ENCODE results near the gene GON4L.
A peak's percentile ranks its signal among the peaks of the same experiment; 100 is the strongest.
"Not testable (repeated sequence)": the region's sequence is repeated elsewhere in the genome, so short reads cannot be mapped to it uniquely, and the experiment has no call there.

The GON4L gene

DNA sequence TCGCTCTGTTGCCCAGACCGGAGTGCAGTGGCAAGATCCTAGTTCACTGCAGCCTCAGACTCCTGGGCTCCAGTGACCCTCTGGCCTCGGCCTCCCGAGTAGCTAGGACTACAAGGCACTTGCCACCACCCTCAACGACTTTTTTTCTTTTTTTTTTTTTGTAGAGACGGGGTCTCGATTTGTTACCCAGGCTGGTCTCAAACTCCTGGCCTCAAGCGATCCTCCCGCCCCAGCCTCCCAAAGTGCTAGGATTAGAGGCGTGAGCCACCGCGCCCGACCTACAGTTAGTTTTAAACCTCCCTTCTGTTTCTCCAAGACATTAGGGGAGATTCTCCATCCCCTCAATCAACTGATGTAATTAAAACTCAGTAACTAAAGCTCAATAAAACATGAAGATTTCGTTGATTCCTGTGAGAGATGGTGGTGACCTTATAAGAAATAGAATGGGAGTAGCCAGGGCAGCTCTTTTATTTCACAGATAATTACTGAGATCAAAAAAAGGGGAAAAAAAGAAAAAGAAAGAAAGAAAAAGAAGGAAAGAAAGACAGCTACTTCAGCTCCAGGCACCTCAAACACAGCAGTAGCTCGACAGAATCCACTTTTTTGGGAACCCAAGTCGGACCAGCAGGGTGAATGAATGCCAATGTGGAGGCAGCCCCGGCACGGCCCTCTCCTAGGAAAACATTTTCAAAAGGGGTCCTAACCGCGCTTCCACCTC lies 598 bp downstream of the GON4L start:
- no peak for DNase-seq (ENCODE audit: low read depth, low spot score)
- H3K4me1 ChIP-seq (ENCODE audit: control insufficient read depth, insufficient read depth, low read length): no peaks in the 10 kb centered on the region
- H3K9me3 ChIP-seq (ENCODE audit: control insufficient read depth, insufficient read depth, low read length): no peaks in the 10 kb centered on the region
- peak overlapping the region; percentile 77 for H3K4me3 ChIP-seq (ENCODE audit: low read length)
- H3K27ac ChIP-seq (ENCODE audit: low read length): no peak overlapping the region
- peaks cover 7% of the 10 kb centered on the region; the same call in 1 of the 2 replicates for H3K36me3 ChIP-seq (ENCODE audit: control insufficient read depth, insufficient read depth, low read length)
- H3K27me3 ChIP-seq (ENCODE audit: control insufficient read depth, insufficient read depth, low read length): no peaks in the 10 kb centered on the region
- WGBS (ENCODE audit: insufficient coverage, insufficient read length): no CpG with 5 or more reads among the region's 20 CpGs

DNA sequence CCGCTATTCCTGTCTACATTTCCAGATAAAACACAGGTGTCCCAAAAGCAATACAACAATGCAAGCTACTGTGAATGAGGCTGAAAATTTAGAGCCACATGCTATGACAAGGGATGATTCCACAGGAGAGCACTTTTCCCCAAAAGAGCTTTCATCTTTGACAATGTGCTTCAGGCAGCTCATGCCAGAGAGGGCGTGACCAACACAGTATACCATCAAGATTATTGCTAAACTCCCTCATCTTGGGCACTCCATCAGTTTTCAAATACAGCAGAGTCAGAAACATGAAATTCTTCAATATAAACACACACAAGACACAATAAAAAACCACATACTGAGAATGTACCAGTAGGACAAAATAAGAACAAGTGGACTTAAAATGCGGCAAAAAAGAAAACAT lies 6.7 kb downstream of the GON4L start:
- WGBS (ENCODE audit: insufficient coverage, insufficient read length): no CpG with 5 or more reads among the region's 3 CpGs
- H3K36me3 ChIP-seq (ENCODE audit: control insufficient read depth, insufficient read depth, low read length): peaks cover 13% of the 10 kb centered on the region

DNA sequence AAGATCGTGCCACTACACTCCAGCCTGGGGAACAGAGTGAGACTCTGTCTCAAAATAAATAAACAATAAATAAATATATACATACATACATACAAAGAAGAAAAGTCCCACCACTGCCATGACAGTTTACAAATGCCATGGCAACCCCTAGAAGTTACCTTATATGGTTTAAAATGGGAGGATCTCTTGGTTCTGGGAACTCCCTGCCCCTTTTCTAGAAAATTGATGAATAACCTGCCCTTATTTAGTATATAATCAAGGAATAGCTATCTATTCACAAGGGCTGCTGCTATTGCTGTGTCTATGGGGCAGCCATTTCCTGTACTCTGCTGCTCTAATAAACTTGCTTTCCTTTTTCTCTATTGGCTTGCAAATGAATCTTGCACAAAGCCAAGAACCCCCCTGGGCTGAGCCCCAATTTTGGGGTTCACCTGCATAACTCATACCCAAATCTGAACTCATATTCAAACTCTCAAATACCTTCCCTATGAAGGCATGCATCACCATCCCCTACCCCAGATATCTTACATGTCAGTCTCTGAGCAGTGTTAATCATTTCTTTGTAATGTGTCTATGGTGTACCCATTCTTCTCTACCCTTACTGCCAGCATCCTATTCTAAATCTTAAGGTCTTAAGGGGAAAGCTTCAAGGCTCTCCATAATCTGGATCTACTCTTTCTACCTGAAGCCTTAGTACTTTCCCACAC lies 9.0 kb downstream of the GON4L start:
- Histone ChIP-seq H3K4me3 (ENCODE audit: low read length) (no peak overlapping the region), H3K9me3 (ENCODE audit: control insufficient read depth, insufficient read depth, low read length) (no peaks in the 10 kb centered on the region), H3K27ac (ENCODE audit: low read length) (no peak overlapping the region), H3K36me3 (ENCODE audit: control insufficient read depth, insufficient read depth, low read length) (peaks cover 11% of the 10 kb centered on the region), H3K4me1 (ENCODE audit: control insufficient read depth, insufficient read depth, low read length) (no peaks in the 10 kb centered on the region), H3K27me3 (ENCODE audit: control insufficient read depth, insufficient read depth, low read length) (no peaks in the 10 kb centered on the region)
- WGBS (ENCODE audit: insufficient coverage, insufficient read length): no CpG with 5 or more reads among the region's 1 CpG
- DNase-seq (ENCODE audit: low read depth, low spot score): no peak

More for the DNA sequence above, 6.7 kb downstream of the GON4L start:
- H3K4me1 ChIP-seq (ENCODE audit: control insufficient read depth, insufficient read depth, low read length): no peaks in the 10 kb centered on the region
- H3K27ac ChIP-seq (ENCODE audit: low read length): no peak overlapping the region
- no peaks in the 10 kb centered on the region for H3K9me3 ChIP-seq (ENCODE audit: control insufficient read depth, insufficient read depth, low read length)
- no peak for DNase-seq (ENCODE audit: low read depth, low spot score)
- no peak overlapping the region for H3K4me3 ChIP-seq (ENCODE audit: low read length)
- H3K27me3 ChIP-seq (ENCODE audit: control insufficient read depth, insufficient read depth, low read length): no peaks in the 10 kb centered on the region

DNA sequence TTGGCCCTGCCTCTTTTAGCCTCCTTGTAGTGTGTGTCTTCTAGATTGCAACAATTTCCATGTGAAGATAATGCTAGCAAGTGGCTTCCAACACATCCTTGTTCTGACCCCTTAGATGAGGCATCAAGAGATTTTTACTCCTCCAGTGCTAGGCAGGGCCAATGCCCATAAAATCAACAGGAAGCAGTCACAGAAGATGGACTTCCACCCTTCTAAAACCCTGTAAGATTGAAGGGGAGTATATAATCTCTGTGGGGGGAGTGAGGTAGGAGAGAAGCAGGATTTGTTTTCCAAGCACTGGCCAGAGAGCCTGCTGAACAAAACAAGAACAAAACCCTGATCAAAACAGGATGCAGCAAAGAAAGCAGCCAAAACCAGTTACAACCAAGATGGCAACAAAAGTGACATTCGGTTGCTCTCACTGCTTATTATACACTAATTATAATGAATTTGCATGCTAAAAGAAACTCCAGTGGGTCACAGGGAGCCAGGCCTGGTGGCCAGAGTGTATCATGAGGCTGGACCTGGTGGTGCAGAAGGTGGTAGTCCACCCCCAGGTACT lies 12.1 kb downstream of the GON4L start:
- Histone ChIP-seq H3K27me3 (ENCODE audit: control insufficient read depth, insufficient read depth, low read length) (no peaks in the 10 kb centered on the region), H3K4me1 (ENCODE audit: control insufficient read depth, insufficient read depth, low read length) (no peaks in the 10 kb centered on the region), H3K9me3 (ENCODE audit: control insufficient read depth, insufficient read depth, low read length) (no peaks in the 10 kb centered on the region), H3K27ac (ENCODE audit: low read length) (no peak overlapping the region), H3K4me3 (ENCODE audit: low read length) (no peak overlapping the region), H3K36me3 (ENCODE audit: control insufficient read depth, insufficient read depth, low read length) (peaks cover 6% of the 10 kb centered on the region; the same call in 1 of the 2 replicates)
- DNase-seq (ENCODE audit: low read depth, low spot score): no peak
- no CpG with 5 or more reads among the region's 1 CpG for WGBS (ENCODE audit: insufficient coverage, insufficient read length)

DNA sequence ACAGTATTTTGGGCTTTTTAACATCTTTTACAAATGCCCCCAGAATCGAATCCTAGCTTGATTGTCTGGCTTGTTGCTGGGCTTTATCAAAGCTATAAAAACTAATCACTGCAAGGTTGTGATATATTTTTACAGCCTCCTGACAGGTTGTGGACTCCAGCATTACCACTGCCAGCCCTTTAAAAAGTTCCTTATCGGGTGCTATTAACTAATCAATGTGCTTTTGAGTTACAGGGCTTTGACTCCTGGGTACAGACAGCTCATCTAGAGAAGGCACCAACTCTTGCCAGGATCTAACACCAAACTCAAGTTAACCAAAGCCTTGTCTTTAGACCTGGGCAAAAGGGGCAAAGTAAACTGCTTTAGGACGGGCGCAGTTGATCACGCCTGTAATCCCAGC lies 16.6 kb downstream of the GON4L start:
- Histone ChIP-seq H3K27me3 (ENCODE audit: control insufficient read depth, insufficient read depth, low read length) (no peaks in the 10 kb centered on the region), H3K36me3 (ENCODE audit: control insufficient read depth, insufficient read depth, low read length) (no peaks in the 10 kb centered on the region), H3K4me1 (ENCODE audit: control insufficient read depth, insufficient read depth, low read length) (no peaks in the 10 kb centered on the region), H3K27ac (ENCODE audit: low read length) (no peak overlapping the region), H3K4me3 (ENCODE audit: low read length) (no peak overlapping the region), H3K9me3 (ENCODE audit: control insufficient read depth, insufficient read depth, low read length) (no peaks in the 10 kb centered on the region)
- WGBS (ENCODE audit: insufficient coverage, insufficient read length): no CpG with 5 or more reads among the region's 5 CpGs
- DNase-seq (ENCODE audit: low read depth, low spot score): no peak

DNA sequence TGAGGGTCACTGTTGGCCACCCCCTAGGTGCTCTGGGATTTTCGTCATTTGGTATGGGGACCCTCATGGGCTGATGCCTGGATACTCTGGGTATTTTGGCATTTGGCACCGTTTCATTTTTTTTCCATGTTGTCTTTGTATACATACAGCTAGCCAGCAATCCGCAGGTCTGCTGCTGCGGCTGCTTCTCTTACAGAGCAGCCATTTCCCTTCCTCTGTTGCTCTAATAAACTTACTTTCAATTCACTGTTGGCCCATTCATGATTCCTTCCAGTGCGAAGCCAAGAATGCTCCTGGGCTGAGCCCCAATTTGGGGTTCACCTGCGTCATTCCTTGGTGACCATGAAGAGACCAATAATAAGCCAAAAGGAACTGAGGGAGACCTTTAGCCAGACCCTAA lies 21.5 kb downstream of the GON4L start:
- Histone ChIP-seq H3K27me3 (ENCODE audit: control insufficient read depth, insufficient read depth, low read length) (no peaks in the 10 kb centered on the region), H3K27ac (ENCODE audit: low read length) (no peak overlapping the region), H3K4me1 (ENCODE audit: control insufficient read depth, insufficient read depth, low read length) (no peaks in the 10 kb centered on the region), H3K9me3 (ENCODE audit: control insufficient read depth, insufficient read depth, low read length) (no peaks in the 10 kb centered on the region), H3K36me3 (ENCODE audit: control insufficient read depth, insufficient read depth, low read length) (no peaks in the 10 kb centered on the region), H3K4me3 (ENCODE audit: low read length) (no peak overlapping the region)
- WGBS (ENCODE audit: insufficient coverage, insufficient read length): no CpG with 5 or more reads among the region's 6 CpGs
- no peak for DNase-seq (ENCODE audit: low read depth, low spot score)

DNA sequence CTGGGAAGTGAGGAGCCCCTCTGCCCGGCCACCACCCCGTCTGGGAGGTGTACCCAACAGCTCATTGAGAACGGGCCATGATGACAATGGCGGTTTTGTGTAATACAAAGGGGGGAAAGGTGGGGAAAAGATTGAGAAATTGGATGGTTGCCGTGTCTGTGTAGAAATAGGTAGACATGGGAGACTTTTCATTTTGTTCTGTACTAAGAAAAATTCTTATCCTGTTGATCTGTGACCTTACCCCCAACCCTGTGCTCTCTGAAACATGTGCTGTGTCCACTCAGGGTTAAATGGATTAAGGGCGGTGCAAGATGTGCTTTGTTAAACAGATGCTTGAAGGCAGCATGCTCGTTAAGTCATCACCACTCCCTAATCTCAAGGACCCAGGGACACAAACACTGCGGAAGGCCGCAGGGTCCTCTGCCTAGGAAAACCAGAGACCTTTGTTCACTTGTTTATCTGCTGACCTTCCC lies 22.1 kb downstream of the GON4L start:
- H3K4me3 ChIP-seq (ENCODE audit: low read length); DNase-seq (ENCODE audit: low read depth, low spot score); H3K27ac ChIP-seq (ENCODE audit: low read length); H3K27me3 ChIP-seq (ENCODE audit: control insufficient read depth, insufficient read depth, low read length); H3K9me3 ChIP-seq (ENCODE audit: control insufficient read depth, insufficient read depth, low read length); H3K36me3 ChIP-seq (ENCODE audit: control insufficient read depth, insufficient read depth, low read length); H3K4me1 ChIP-seq (ENCODE audit: control insufficient read depth, insufficient read depth, low read length): not testable (repeated sequence)
- WGBS (ENCODE audit: insufficient coverage, insufficient read length): no CpG with 5 or more reads among the region's 9 CpGs

DNA sequence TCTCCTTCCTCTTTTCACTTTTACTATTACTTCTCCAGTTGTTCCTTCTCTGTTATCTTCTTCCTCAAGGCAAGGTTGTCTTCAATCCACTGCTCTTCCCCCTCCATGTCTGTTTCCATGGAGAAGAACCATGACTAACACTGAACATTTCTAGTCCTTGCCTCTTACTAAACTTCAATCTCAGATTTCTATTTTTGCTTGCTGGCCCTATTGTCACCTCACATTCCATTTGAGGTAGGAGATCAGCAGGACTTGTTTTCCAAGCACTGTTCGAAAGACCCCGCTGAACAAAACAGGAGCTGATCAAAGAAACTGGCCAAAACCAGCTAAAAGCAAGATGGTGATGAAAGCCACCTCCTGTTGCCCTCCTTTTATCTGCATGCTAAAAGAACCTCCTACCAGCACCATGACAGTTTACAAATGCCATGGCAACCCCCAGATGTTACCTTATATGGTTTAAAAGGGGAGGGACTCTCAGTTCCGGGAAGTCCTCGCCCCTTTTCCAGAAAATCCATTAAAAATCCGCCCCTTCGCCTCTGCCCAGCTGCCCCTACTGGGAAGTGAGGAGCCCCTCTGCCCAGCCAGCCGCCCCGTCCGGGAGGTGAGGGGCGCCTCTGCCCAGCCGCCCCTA lies 22.6 kb downstream of the GON4L start:
- no peak for DNase-seq (ENCODE audit: low read depth, low spot score)
- no peaks in the 10 kb centered on the region for H3K4me1 ChIP-seq (ENCODE audit: control insufficient read depth, insufficient read depth, low read length)
- no CpG with 5 or more reads among the region's 11 CpGs for WGBS (ENCODE audit: insufficient coverage, insufficient read length)
- no peaks in the 10 kb centered on the region for H3K9me3 ChIP-seq (ENCODE audit: control insufficient read depth, insufficient read depth, low read length)
- no peaks in the 10 kb centered on the region for H3K27me3 ChIP-seq (ENCODE audit: control insufficient read depth, insufficient read depth, low read length)
- H3K27ac ChIP-seq (ENCODE audit: low read length): no peak overlapping the region
- no peaks in the 10 kb centered on the region for H3K36me3 ChIP-seq (ENCODE audit: control insufficient read depth, insufficient read depth, low read length)
- no peak overlapping the region for H3K4me3 ChIP-seq (ENCODE audit: low read length)

DNA sequence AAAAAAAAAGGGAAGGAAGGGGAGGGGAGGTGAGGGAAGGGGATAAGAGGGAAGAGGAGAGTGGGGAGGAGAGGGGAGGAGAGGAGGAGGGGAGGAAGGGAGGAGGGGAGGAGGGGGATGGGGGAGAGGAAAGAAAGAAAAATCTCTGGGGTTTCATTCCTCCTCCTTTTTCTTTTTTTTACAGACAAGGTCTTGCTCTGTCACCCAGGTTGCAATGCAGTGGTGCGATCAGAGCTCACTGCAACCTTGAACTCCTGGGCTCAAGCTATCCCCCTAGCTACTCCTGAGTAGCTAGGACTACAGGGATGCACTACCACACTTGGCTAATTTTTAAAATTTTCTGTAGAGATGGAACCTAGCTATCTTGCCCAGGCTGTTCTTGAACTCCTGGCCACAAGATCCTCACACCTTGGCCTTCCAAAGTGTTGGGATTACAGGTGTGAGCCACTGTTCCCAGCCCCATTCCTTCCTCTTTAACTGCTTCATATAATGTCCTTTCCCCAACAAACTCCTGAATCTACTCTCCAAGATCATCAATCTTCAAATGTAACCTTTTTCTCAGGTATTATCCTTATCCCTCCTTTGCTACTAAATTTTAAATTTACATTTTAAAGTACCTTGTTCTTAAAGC lies 23.2 kb downstream of the GON4L start:
- no peaks in the 10 kb centered on the region for H3K4me1 ChIP-seq (ENCODE audit: control insufficient read depth, insufficient read depth, low read length)
- H3K27me3 ChIP-seq (ENCODE audit: control insufficient read depth, insufficient read depth, low read length): no peaks in the 10 kb centered on the region
- H3K9me3 ChIP-seq (ENCODE audit: control insufficient read depth, insufficient read depth, low read length): no peaks in the 10 kb centered on the region
- no peak for DNase-seq (ENCODE audit: low read depth, low spot score)
- H3K27ac ChIP-seq (ENCODE audit: low read length): no peak overlapping the region
- no CpG with 5 or more reads among the region's 1 CpG for whole genome bisulfite sequencing (ENCODE audit: insufficient coverage, insufficient read length)
- H3K36me3 ChIP-seq (ENCODE audit: control insufficient read depth, insufficient read depth, low read length): no peaks in the 10 kb centered on the region
- H3K4me3 ChIP-seq (ENCODE audit: low read length): no peak overlapping the region

All from iPS DF 6.9 (cell line).